Activated T-helper 2 cell treated with anti-CD3 and anti-CD28 coated beads, Interferon-gamma antibody, Interleukin-2, Interleukin-4, amounts not matched to agents 10 μg/mL and 5 μg/mL and 100 μg/mL, durations not matched to agents 14 hours and 24 hours and 36 hours (primary cell): ENCODE measurements around the gene TSHR. TPM values are rescaled to one million over a fixed set of nuclear protein-coding genes. Genes with fewer than 3 reads are reported as not detected.

Experiments
- DNase-seq: peaks from one replicate; pipeline ENCODE4 v3.0.0; 2021; ENCODE audit warnings: low spot score
- H3K27ac Mint-ChIP-seq: one replicate; pipeline ENCODE4 v1.8.0; 2021; ENCODE audit warnings: mixed read lengths
- H3K27me3 Mint-ChIP-seq: one replicate; pipeline ENCODE4 v1.8.0; 2021; ENCODE audit warnings: low read depth, mixed read lengths
- H3K36me3 Mint-ChIP-seq: one replicate; pipeline ENCODE4 v1.8.0; 2021; ENCODE audit warnings: low read depth, mixed read lengths
- H3K4me1 Mint-ChIP-seq: one replicate; pipeline ENCODE4 v1.8.0; 2021; ENCODE audit warnings: low read depth, mixed read lengths
- H3K4me3 Mint-ChIP-seq: one replicate; pipeline ENCODE4 v1.8.0; 2021; ENCODE audit warnings: low read depth, mild to moderate bottlenecking, moderate library complexity, mixed read lengths
- H3K9me3 Mint-ChIP-seq: one replicate; pipeline ENCODE4 v1.8.0; 2021; ENCODE audit warnings: mixed read lengths
- intact Hi-C: fragments of 100-400 bp; cut with micrococcal nuclease; formaldehyde crosslinking; loops from one replicate; pipeline ENCODE4 v1.15.1; 2023
- total RNA-seq: library from RNA; stranded (reverse); gene quantifications from 2 replicates; pipeline ENCODE4 v1.2.3, GENCODE V29; 2022

Gene TSHR
- total RNA-seq, 1 donor from 2014 or later, result not detected

DNA sequence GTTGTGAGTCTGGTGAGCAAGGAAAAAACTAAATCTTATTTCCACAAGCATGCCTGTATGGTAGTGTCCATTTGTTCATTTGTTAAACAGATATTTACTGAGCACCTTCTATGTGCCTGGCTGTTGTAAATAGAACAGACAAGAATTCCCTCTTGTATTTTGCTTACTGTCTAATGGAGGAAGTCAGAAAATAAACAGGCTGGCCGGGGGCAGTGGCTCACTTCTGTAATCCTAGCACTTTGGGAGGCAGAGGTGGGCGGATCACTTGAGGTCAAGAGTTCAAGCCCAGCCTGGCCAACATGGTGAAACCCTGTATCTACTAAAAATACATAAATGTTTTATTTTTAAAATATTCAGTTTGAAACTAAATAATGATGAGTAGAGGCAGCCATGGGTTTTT lies 186.0 kb downstream of the TSHR start:
- Mint-ChIP-seq H3K9me3 (no peaks in the 10 kb centered on the region), H3K27me3 (no peaks in the 10 kb centered on the region), H3K4me1 (peaks cover 5% of the 10 kb centered on the region), H3K27ac (no peak overlapping the region), H3K4me3 (no peak overlapping the region), H3K36me3 (no peaks in the 10 kb centered on the region)
- intact Hi-C loops, result no loop called here
- no peak for DNase-seq

DNA sequence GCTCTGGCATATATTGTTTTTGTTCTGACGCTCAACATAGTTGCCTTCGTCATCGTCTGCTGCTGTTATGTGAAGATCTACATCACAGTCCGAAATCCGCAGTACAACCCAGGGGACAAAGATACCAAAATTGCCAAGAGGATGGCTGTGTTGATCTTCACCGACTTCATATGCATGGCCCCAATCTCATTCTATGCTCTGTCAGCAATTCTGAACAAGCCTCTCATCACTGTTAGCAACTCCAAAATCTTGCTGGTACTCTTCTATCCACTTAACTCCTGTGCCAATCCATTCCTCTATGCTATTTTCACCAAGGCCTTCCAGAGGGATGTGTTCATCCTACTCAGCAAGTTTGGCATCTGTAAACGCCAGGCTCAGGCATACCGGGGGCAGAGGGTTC lies 188.4 kb downstream of the TSHR start:
- H3K4me1 Mint-ChIP-seq, result peaks cover 14% of the 10 kb centered on the region
- no peaks in the 10 kb centered on the region for H3K27me3 Mint-ChIP-seq
- H3K9me3 Mint-ChIP-seq, result no peaks in the 10 kb centered on the region
- H3K4me3 Mint-ChIP-seq, result no peak overlapping the region
- no peaks in the 10 kb centered on the region for H3K36me3 Mint-ChIP-seq
- intact Hi-C loops, result no loop called here
- no peak overlapping the region for H3K27ac Mint-ChIP-seq
- no peak for DNase-seq

DNA sequence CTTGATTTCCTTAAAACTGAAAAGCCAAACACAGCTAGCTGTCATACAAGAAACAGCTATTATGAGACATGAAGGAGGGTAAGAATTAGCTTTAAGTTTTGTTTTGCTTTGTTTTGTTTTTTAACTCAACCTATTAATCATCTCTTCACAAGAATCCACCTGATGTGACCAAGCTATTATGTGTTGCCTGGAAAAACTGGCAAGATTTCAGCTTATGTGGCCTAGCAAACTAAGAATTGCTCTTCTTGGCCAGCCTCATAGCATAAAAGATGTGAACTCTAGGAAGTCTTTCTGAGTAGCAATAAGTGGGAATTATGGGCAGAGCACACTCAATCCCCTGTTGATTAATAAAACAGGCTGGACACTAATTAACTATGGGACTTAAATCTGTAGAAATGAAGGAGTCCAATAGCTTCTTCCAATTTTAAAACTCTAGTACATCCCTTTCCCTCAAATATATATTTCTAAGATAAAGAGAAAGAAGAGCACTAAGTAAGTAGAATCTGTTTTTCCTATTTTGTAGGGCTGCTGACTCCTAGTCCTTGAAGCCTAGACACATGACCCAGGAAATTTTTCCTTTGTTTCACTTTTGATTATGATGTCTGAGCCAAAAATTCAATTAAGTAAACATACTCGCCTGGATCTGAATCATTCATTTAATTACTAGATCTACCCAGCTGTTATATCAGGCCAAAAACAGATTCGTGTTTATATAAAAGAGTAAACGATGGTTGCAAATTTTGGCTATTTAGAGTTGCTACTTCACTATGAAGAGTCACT lies 189.6 kb downstream of the TSHR start:
- H3K27me3 Mint-ChIP-seq, result no peaks in the 10 kb centered on the region
- H3K36me3 Mint-ChIP-seq, result no peaks in the 10 kb centered on the region
- intact Hi-C loops, result no loop called here

DNA sequence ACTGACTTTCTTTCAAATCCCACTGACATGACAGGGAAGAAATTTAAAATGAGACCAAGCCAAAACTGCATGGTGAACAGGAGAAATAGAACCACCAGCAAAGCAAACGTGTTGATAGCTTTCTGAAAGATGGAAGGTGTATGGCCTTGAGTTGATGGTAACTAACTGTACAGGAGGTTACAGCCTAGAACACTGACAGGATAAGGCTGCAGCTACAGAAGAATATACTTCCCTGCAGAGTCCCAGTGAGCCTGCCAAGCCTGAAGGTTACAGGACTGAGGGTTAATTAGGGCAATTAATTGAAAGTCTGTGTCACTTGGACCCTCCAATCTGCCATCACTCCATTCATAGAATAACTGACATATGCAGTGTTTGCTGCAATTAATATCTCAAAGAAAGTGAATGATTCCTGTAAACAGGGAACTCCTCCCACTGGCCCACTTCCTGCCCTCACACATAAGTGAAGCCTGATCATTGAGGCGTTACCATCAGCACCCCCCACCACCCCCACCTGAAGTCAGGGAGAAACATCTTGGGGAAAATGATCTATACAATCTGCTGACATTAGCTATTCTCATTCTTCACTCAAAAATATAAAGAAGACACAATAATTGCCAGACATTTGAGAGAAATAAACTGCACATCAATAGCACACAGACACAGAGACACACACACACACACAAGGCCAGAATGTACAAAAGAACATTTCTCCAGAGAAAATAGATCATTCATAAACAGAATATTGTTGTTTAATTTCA lies 191.9 kb downstream of the TSHR start:
- Mint-ChIP-seq H3K27ac (no peak overlapping the region), H3K36me3 (no peaks in the 10 kb centered on the region), H3K9me3 (no peaks in the 10 kb centered on the region), H3K27me3 (no peaks in the 10 kb centered on the region), H3K4me3 (no peak overlapping the region), H3K4me1 (peaks cover 14% of the 10 kb centered on the region)
- intact Hi-C loops, result no loop called here
- no peak for DNase-seq

More for the DNA sequence above, 189.6 kb downstream of the TSHR start:
- no peaks in the 10 kb centered on the region for H3K9me3 Mint-ChIP-seq
- no peak overlapping the region for H3K4me3 Mint-ChIP-seq
- DNase-seq, result no peak
- H3K4me1 Mint-ChIP-seq, result peaks cover 14% of the 10 kb centered on the region
- H3K27ac Mint-ChIP-seq, result no peak overlapping the region

DNA sequence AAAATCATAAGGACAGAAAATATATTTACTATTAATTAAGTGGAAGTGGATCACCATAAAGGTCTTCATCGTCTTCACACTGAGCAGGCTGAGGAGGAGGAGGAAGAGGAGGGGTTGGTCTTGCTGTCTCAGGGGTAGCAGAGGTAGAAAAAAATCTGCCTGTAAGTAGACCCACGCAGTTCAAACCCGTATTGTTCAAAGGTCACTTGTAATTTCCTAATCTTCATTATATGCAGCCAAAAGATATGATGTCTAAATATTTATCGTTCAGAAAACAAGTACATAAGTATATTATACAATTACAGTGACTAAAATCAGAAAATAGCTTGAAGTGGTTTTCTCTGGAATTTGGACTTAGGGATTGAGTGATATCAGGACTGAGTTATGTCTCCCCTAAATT lies 193.2 kb downstream of the TSHR start:
- intact Hi-C loops, result no loop called here
- H3K36me3 Mint-ChIP-seq, result no peaks in the 10 kb centered on the region
- no peak for DNase-seq
- H3K4me1 Mint-ChIP-seq, result peaks cover 21% of the 10 kb centered on the region
- no peaks in the 10 kb centered on the region for H3K27me3 Mint-ChIP-seq
- no peak overlapping the region for H3K27ac Mint-ChIP-seq
- H3K4me3 Mint-ChIP-seq, result no peak overlapping the region
- no peaks in the 10 kb centered on the region for H3K9me3 Mint-ChIP-seq

DNA sequence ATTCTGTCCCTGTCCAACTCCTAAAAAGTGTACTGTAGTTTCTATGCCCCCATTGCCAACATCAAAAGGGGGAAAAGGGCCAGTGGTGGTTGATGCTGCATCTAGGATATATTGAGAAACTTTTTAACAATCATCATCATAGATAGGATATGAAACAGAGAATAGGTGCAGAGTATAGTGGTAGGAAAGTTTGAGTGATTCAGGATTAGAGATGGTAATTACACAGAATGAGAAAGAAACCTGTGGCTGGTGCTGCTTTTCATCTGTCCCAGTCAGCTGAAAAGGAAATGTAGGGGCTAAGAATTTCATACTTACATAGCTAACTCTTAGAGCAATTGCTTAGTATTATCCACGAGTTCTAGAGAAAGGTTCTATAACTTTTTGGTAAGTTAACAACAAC lies 197.8 kb downstream of the TSHR start:
- intact Hi-C loops, result loop anchor here (1.0 to 2.0 kb wide), 2 partner anchors 11 to 18 kb away; no protein-coding TSS in a partner anchor
- no peak for DNase-seq
- H3K27ac Mint-ChIP-seq, result peak overlapping the region; percentile 5
- peaks cover 14% of the 10 kb centered on the region for H3K4me1 Mint-ChIP-seq
- no peaks in the 10 kb centered on the region for H3K36me3 Mint-ChIP-seq
- no peak overlapping the region for H3K4me3 Mint-ChIP-seq
- no peaks in the 10 kb centered on the region for H3K9me3 Mint-ChIP-seq
- no peaks in the 10 kb centered on the region for H3K27me3 Mint-ChIP-seq

DNA sequence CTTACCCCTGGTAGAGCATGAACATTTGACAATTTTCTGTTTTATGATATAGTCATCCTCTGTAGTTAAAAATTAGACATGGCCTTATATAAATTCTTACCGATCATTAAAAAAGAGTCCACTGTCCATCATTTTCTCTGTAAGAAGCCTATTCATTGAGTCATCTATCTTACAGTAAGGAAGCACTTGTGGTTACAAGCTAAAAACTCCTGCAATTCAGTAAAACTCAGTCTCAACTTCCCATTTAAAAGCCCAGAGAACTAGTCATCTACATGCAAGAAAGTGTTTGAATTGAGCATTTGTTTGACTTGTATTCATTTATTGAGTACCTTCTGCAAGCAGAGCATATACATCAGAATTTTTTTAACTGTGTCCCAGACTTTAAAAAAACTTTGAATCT lies 202.0 kb downstream of the TSHR start:
- Mint-ChIP-seq H3K27ac (no peak overlapping the region), H3K4me3 (no peak overlapping the region), H3K36me3 (no peaks in the 10 kb centered on the region), H3K27me3 (no peaks in the 10 kb centered on the region), H3K9me3 (no peaks in the 10 kb centered on the region), H3K4me1 (peaks cover 14% of the 10 kb centered on the region)
- no peak for DNase-seq
- intact Hi-C loops, result no loop called here

DNA sequence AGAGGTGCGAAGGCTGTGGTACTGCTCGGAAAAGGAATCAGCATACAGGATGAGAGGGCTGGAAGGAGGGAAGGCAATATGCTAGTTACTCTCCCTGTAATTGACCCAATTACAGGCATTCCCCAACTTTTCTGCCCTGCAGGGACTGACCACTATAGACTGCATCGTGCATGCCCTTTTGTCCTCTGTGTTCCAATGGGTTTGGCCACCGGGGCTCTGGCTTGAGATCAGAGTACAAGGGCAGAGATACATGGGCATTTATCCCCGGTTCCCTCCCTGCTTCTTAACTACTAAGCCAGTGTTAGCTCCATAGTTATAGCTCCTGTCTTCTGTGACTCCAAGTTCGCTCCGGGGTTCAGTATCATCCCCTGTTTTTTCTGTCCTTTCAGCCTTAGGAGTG lies 205.7 kb downstream of the TSHR start:
- Mint-ChIP-seq H3K36me3 (no peaks in the 10 kb centered on the region), H3K27me3 (no peaks in the 10 kb centered on the region), H3K4me3 (no peak overlapping the region), H3K4me1 (peaks cover 27% of the 10 kb centered on the region), H3K9me3 (no peaks in the 10 kb centered on the region), H3K27ac (no peak overlapping the region)
- no peak for DNase-seq
- intact Hi-C loops, result no loop called here

DNA sequence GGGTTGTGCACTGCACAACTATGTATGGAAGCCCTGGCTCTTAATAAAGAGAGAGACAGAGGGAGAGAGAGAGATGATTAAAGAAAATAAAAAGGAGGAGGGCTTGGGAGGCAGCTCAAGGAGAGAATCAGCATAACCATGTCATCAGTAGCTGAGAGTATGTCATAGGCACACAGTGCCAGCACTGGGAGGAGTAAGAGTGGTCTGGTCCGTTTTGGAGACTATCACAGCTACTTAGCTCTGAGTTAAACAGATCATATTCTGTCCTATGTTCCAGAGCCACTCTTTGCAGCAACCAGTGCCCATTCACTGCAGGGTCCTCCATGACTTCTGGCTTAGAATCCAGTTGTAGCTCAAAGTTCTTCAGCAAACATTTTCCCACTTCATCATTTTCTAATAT lies 206.3 kb downstream of the TSHR start:
- intact Hi-C loops, result no loop called here
- H3K36me3 Mint-ChIP-seq, result no peaks in the 10 kb centered on the region
- H3K9me3 Mint-ChIP-seq, result no peaks in the 10 kb centered on the region
- no peaks in the 10 kb centered on the region for H3K27me3 Mint-ChIP-seq
- H3K4me3 Mint-ChIP-seq, result no peak overlapping the region
- no peak for DNase-seq
- H3K4me1 Mint-ChIP-seq, result peaks cover 27% of the 10 kb centered on the region
- H3K27ac Mint-ChIP-seq, result no peak overlapping the region

DNA sequence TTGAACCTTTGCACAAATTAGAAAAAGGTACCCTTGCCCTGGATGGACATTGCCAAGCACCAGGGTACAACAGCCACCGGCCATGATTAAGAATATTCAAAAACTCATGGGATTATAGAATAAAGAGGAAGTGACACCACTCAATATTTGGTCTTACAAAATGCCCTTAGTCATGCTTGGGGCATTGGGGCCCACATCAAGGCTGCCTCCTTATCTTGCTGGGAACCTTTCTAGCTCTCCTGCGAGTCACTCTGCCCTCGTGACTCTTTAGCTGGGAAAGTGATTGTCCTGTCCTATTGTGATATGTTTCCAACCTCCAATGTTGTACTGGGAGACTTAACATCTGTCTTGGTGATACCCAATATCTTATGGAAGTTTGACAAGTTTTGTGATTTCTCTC lies 207.5 kb downstream of the TSHR start:
- intact Hi-C loops, result no loop called here

DNA sequence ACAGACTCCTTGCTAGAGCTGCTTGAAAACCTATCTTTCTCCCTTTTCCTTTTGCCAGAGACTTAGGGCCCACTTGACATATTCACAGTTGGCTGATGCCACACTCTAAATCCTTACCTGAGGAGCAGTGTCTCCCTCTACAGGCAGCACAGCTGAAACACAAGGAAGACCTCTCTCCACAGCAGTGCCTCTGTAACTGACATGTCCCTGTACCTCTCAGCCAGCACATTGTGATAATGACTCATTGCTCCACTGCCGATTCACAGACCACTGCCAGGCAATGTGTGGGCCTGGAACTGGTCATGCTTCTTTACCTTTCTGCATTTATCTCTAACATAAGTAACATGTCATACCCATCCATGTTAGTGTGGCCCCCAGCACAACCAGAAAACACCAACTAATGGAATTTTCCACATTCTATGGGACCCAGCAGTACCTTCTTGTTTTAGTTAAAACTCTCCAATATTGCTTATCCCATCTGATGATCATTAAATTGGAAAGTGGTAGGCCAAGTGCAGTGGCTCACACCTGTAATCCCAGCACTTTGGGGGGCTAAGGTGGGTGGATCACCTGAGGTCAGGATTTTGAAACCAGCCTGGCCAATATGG lies 208.8 kb downstream of the TSHR start:
- Mint-ChIP-seq H3K27me3 (no peaks in the 10 kb centered on the region), H3K36me3 (no peaks in the 10 kb centered on the region), H3K9me3 (no peaks in the 10 kb centered on the region), H3K4me3 (no peak overlapping the region), H3K27ac (no peak overlapping the region), H3K4me1 (peaks cover 27% of the 10 kb centered on the region)
- intact Hi-C loops, result loop anchor here (1.0 kb wide), 3 partner anchors 11 to 209 kb away; partner anchors contain the start of gene TSHR
- peak; percentile 37 for DNase-seq

More for the DNA sequence above, 207.5 kb downstream of the TSHR start:
- Mint-ChIP-seq H3K27me3 (no peaks in the 10 kb centered on the region), H3K27ac (no peak overlapping the region), H3K36me3 (no peaks in the 10 kb centered on the region), H3K4me3 (no peak overlapping the region), H3K9me3 (no peaks in the 10 kb centered on the region), H3K4me1 (peaks cover 22% of the 10 kb centered on the region)
- DNase-seq, result no peak

DNA sequence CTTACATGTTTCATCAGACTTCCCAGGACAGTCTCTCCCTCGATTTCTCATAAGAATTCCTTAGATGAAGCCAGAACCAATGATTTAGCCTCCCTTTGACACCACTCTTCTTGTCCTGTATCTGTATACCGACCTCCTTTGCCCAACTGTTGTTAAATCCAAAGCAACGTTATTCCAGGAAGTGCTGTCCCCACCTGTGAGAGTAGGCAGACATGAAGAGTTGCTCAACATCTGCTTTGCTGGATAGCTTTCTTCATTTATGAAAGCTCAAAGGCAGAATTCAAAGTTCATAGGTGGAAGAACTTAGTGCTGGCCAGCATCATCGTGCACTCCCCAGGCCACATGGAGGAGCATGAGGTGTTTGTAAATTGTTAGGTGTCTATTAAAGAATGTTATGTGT lies 209.8 kb downstream of the TSHR start:
- Mint-ChIP-seq H3K36me3 (no peaks in the 10 kb centered on the region), H3K27me3 (no peaks in the 10 kb centered on the region), H3K27ac (no peak overlapping the region), H3K9me3 (no peaks in the 10 kb centered on the region), H3K4me1 (peaks cover 35% of the 10 kb centered on the region), H3K4me3 (no peak overlapping the region)
- no peak for DNase-seq
- intact Hi-C loops, result no loop called here

DNA sequence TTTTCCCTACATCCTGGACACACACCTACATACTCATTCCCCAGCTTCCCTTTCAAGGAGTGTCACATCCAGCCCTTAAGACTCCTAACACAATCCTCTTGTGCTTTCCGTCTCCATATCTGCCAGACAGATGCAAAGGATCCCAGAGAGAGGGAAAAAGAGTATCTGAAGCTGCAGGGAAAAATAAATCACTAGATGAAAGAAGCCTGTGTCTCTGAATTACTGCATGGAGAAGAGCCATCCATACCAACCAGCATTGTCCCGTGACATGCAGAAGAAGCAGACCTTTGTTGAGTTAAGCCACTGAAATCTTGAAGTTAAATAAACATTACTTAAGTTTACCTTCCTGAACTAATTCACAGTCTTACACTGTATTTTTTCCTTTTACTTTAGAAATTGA lies 210.7 kb downstream of the TSHR start:
- no peaks in the 10 kb centered on the region for H3K36me3 Mint-ChIP-seq
- H3K4me3 Mint-ChIP-seq, result no peak overlapping the region
- H3K27me3 Mint-ChIP-seq, result no peaks in the 10 kb centered on the region
- no peak overlapping the region for H3K27ac Mint-ChIP-seq
- intact Hi-C loops, result no loop called here
- peaks cover 44% of the 10 kb centered on the region for H3K4me1 Mint-ChIP-seq
- no peak for DNase-seq
- H3K9me3 Mint-ChIP-seq, result no peaks in the 10 kb centered on the region
